Activated CD4-positive, alpha-beta memory T cell treated with anti-CD3 and anti-CD28 coated beads for 36 hours (primary cell): ENCODE measurements around the gene PPP1R13L. TPM values are rescaled to one million over a fixed set of nuclear protein-coding genes. Genes with fewer than 3 reads are reported as not detected.

Experiments
- CTCF ChIA-PET: fragments of 350-600 bp; sonication (Branson Sonifier 250); formaldehyde crosslinking; loops from one replicate; lab custom pipeline; 2021; ENCODE audit warnings: antibody characterized with exemption, inconsistent platforms; lab: Charles Lee
- POLR2A ChIA-PET: fragments of 350-600 bp; sonication (Branson Sonifier 250); formaldehyde crosslinking; loops from one replicate; lab custom pipeline; 2021; ENCODE audit warnings: antibody characterized with exemption; lab: Charles Lee
- DNase-seq: peaks from one replicate; pipeline ENCODE4 v3.0.0-alpha.2; 2020
- H3K27ac Mint-ChIP-seq: one replicate; pipeline ENCODE4 v1.8.0; 2021; ENCODE audit warnings: mixed read lengths
- H3K27me3 Mint-ChIP-seq: one replicate; pipeline ENCODE4 v1.8.0; 2021; ENCODE audit warnings: mixed read lengths
- H3K36me3 Mint-ChIP-seq: one replicate; pipeline ENCODE4 v1.8.0; 2021; ENCODE audit warnings: mixed read lengths
- H3K4me1 Mint-ChIP-seq: one replicate; pipeline ENCODE4 v1.8.0; 2021; ENCODE audit warnings: low read depth, mixed read lengths
- H3K4me3 Mint-ChIP-seq: one replicate; pipeline ENCODE4 v1.8.0; 2021; ENCODE audit warnings: mild to moderate bottlenecking, mixed read lengths
- H3K9me3 Mint-ChIP-seq: one replicate; pipeline ENCODE4 v1.8.0; 2021; ENCODE audit warnings: mixed read lengths
- intact Hi-C: fragments of 100-400 bp; cut with micrococcal nuclease; formaldehyde crosslinking; loops from one replicate; pipeline ENCODE4 v1.15.1; 2023
- total RNA-seq, 2 experiments: library from RNA; stranded (reverse); gene quantifications; one replicate each; pipeline ENCODE4 v1.2.3, GENCODE V29; 2021

The PPP1R13L gene
- total RNA-seq, 2 experiments from 2014 or later: 8.1 to 9.2 TPM

DNA sequence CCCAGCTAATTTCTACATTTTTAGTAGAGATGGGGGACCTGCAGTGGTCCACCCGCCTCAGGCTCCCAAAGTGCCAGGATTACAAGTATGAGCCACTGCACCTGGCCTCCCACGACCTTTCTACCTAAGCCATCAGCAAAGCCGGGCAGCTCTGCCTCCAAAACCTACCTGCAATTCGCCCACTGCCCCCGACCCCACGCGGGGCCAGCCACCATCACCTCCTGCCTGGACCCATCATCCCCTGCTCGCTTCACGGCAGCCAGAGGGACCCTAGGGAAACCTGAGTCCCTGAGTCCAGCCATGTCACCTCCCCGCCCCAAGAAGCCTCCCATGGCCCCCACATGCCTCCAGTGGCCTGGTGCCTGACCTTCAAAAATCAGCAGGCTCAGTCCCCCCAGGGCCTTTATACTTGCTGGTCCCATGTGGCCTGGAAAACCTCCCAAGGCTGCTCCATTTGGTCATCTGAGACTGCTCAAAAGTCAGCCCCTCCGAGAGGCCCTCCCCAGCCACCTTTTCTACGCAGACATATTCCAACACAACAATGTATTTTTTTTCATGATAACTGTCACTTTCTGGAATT, 46.6 kb downstream of the PPP1R13L start:
- Mint-ChIP-seq H3K36me3 (peaks cover 24% of the 10 kb centered on the region), H3K4me1 (no peaks in the 10 kb centered on the region), H3K27ac (no peak overlapping the region), H3K9me3 (no peaks in the 10 kb centered on the region), H3K27me3 (no peaks in the 10 kb centered on the region), H3K4me3 (no peak overlapping the region)
- CTCF ChIA-PET: no interaction called here
- POLR2A ChIA-PET: interaction anchor here (0.6 kb wide), 1 partner anchor 34 kb away, joined by 3 read pairs; no protein-coding TSS in a partner anchor
- no peak for DNase-seq
- intact Hi-C loops: no loop called here

DNA sequence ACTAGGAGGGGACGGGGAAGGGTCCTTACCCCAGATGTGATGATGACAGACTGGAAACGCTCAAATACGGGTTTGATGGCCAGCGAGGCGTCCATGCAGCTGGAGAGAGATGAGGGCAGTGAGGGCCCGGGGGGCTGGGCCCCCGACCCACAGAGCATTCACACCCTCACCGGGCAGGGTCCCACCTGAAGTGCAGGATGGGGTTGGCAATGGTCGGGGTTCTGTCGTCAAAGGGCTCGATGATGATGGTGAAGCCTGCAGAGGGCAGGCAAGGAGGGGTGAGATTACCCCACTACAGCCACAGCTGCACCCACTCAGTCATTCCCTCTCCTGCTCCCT, 47.5 kb downstream of the PPP1R13L start:
- H3K9me3 Mint-ChIP-seq: no peaks in the 10 kb centered on the region
- intact Hi-C loops: no loop called here
- H3K27me3 Mint-ChIP-seq: no peaks in the 10 kb centered on the region
- H3K36me3 Mint-ChIP-seq: peaks cover 24% of the 10 kb centered on the region
- no peak overlapping the region for H3K27ac Mint-ChIP-seq
- ChIA-PET POLR2A (no interaction called here), CTCF (no interaction called here)
- no peak overlapping the region for H3K4me3 Mint-ChIP-seq
- H3K4me1 Mint-ChIP-seq: no peaks in the 10 kb centered on the region
- DNase-seq: no peak

DNA sequence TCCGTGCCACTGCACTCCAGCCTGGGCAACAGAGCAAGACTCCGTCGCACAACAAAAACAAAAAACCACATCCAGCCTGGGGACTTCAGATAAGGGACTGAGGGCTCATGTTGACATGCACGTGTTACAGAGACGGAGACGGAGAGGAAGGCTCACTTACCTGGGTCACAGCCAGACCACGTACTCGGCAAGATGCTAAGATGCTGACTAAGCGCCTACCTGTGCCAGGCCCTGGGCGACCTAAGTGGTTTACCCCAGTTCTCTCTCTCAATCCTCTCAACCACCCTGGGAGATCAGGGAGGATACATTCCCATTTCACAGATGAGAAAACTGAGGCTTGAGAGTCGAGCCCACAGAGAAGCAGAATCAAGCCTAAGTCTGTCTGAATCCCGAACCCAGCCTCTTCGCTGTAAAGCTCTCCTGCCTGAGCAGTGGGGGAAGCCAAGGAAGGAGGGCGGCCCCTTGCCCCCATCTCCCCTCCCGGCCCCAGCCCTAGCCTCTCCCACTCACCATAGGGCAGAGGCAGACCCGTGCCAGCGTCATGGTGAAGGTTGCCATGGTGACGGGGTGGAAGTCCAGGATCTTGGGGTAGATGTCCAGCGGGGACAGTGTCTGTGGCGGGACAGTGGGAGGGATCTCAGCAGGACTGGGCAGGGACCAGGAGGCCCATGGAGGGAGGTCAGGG, 48.0 kb downstream of the PPP1R13L start:
- ChIA-PET POLR2A (no interaction called here), CTCF (no interaction called here)
- Mint-ChIP-seq H3K36me3 (peaks cover 25% of the 10 kb centered on the region), H3K4me3 (no peak overlapping the region), H3K4me1 (no peaks in the 10 kb centered on the region), H3K27me3 (no peaks in the 10 kb centered on the region), H3K9me3 (no peaks in the 10 kb centered on the region), H3K27ac (no peak overlapping the region)
- no peak for DNase-seq
- intact Hi-C loops: no loop called here

DNA sequence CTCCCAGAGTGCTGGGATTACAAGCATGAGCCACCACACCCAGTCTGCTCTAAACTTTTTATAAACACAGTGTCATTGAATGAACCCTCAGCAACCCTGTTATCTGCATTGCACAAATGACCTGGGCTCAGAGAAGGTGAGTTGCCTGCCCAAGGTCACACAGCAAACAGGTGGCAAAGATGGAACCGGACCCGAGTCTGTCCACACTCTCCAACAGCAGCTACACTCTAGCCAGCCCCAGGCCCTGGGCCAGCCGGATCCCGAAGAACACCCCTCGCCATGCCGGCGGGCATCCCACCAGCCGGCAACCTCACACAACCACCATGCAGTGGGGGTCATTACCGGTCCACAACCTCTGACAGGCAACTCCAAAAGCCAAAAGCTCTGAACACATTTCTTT, 49.0 kb downstream of the PPP1R13L start:
- H3K36me3 Mint-ChIP-seq: peaks cover 21% of the 10 kb centered on the region
- CTCF ChIA-PET: no interaction called here

DNA sequence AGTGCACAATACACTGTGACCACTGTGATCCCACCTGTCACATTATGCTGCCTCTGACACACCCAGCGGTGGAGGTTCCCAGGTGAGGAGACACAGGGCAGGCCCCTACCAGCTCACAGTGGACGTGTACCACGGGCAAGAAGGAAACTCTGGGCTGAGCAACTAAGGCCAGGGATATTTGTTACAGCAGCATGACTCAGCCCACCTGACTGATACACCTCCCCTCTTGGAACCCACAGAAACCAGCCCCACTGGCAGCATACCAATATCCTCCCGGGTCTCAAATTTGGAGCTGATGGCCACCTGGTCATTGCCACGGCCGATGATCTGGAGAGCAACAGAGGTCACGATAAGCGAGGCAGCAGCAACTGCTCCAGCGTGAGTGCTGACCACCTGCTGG, 49.5 kb downstream of the PPP1R13L start:
- ChIA-PET CTCF (no interaction called here), POLR2A (no interaction called here)
- H3K4me1 Mint-ChIP-seq: no peaks in the 10 kb centered on the region
- H3K4me3 Mint-ChIP-seq: no peak overlapping the region
- no peak overlapping the region for H3K27ac Mint-ChIP-seq
- H3K36me3 Mint-ChIP-seq: peaks cover 21% of the 10 kb centered on the region
- DNase-seq: no peak
- H3K9me3 Mint-ChIP-seq: no peaks in the 10 kb centered on the region
- intact Hi-C loops: no loop called here
- no peaks in the 10 kb centered on the region for H3K27me3 Mint-ChIP-seq

More for the DNA sequence above, 49.0 kb downstream of the PPP1R13L start:
- DNase-seq: no peak
- H3K4me1 Mint-ChIP-seq: no peaks in the 10 kb centered on the region
- no peaks in the 10 kb centered on the region for H3K9me3 Mint-ChIP-seq
- POLR2A ChIA-PET: no interaction called here
- H3K27me3 Mint-ChIP-seq: no peaks in the 10 kb centered on the region
- intact Hi-C loops: no loop called here
- H3K4me3 Mint-ChIP-seq: no peak overlapping the region
- H3K27ac Mint-ChIP-seq: no peak overlapping the region

DNA sequence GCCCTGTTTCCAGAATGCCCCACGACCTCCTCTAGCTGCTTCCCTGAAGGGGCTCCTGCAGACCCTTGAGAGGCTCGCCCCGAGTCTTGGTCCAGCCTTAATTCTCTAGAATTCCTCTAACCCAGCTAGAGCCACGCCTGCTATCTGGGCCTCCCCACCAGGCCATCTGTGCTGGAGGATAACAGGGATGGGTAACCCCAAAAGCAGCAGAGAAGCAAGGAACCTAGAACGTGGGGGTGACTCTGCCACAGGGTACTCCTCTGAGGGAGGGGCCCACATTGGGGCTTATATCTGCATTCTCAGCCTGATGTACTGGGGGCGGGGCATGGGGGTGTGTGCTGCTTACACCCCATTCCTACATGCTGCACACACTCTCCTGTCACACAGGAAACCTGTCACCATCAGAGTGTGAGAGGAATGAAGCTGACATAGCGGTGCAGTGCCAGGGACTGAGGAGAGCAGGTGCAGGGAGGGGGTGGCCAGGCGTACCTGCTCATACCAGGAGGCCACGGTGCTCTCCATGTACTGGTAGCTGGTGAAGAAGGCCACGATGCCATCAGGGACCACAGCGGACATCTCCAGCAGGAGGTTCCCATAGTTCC, 50.5 kb downstream of the PPP1R13L start:
- CTCF ChIA-PET: no interaction called here
- Mint-ChIP-seq H3K9me3 (no peaks in the 10 kb centered on the region), H3K36me3 (peaks cover 21% of the 10 kb centered on the region), H3K27me3 (no peaks in the 10 kb centered on the region), H3K4me3 (no peak overlapping the region), H3K27ac (no peak overlapping the region), H3K4me1 (no peaks in the 10 kb centered on the region)
- intact Hi-C loops: no loop called here
- POLR2A ChIA-PET: no interaction called here
- no peak for DNase-seq

DNA sequence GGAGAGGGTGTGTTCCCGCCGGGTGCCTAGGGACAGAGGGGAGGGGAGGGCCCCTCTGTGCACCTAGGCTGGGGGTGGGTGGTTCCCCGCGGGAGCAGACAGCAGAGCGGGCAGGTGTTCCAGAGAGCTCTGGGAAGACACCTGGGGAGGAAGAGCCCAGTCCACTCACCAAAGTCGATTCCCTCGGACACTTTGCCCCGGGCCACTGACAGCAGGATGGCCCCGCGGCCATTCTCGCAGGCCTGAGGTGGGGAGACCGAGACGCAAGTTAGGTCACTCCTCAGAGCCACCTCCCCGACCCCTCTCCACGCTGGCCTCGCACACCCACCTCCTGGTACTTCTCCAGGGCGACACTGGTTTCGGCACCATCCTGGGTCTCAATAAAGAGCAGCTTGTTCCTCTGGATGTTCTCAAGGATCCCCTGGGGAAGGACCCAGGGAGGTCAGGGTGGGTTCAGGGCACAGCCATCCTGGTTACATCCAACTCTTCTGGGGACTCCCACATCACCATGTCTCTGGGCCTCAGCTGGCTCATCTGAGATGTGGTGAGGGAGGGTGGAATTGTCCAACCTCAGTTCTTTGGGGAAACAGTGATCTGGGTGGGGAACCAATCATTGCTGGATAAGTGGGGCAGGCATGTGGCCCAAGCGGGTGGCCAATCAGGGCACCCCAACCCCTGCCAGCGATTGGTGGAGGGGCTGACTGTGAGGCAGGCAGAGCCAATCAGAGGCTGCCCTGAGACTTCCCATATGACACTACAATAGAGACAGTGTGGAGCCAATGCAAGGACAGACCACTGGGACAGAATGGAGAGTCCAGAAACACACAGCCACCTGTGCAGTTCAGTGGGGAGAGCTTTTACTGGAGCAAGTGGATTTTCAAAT, 51.7 kb downstream of the PPP1R13L start:
- Mint-ChIP-seq H3K27ac (no peak overlapping the region), H3K4me1 (no peaks in the 10 kb centered on the region), H3K27me3 (no peaks in the 10 kb centered on the region), H3K9me3 (no peaks in the 10 kb centered on the region), H3K4me3 (no peak overlapping the region), H3K36me3 (peaks cover 21% of the 10 kb centered on the region)
- POLR2A ChIA-PET: no interaction called here
- intact Hi-C loops: no loop called here
- no peak for DNase-seq
- CTCF ChIA-PET: no interaction called here

DNA sequence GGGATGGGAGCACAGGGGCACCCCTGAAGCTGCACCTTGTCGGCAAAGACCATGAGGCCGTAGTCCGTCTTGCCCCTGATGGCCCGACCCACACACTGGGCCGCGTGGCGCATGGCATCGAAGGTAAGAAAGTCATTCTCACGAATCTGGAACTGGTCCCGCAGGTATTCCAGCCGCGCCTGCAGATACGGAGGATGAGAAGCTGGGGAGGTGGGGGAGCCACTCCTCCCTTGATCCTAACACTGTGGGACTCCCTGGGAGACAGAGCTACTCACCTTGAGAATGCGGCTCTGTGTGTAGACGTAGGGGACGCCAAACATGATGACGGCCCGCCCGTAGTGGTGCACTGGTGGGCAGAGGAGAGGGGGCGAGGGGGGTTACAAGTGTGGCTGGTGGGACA, 52.4 kb downstream of the PPP1R13L start:
- Mint-ChIP-seq H3K4me3 (no peak overlapping the region), H3K4me1 (no peaks in the 10 kb centered on the region), H3K27me3 (no peaks in the 10 kb centered on the region), H3K9me3 (no peaks in the 10 kb centered on the region), H3K36me3 (peaks cover 21% of the 10 kb centered on the region), H3K27ac (no peak overlapping the region)
- no peak for DNase-seq
- ChIA-PET POLR2A (no interaction called here), CTCF (no interaction called here)
- intact Hi-C loops: no loop called here

DNA sequence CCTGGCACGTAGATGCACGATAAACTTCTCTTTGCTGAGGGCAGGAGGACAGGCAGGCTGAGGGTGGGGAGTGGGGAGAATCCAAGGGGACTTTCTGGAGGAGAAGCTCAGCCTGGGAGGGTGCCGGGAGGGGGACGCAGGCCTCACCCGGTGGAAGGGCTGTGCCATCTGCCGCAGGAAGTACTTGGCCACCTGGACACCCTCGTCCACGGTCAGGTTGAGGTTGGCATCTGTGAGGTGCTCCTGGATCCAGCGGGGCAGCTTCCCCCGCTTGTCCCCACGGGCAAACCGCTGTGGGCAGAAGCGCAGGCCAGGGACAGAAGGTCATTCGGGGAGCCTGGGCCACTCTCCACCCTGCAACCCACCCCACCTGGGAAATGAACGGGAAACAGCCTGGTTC, 52.8 kb downstream of the PPP1R13L start:
- H3K9me3 Mint-ChIP-seq: no peaks in the 10 kb centered on the region
- intact Hi-C loops: no loop called here
- no peak overlapping the region for H3K27ac Mint-ChIP-seq
- no peak for DNase-seq
- no peak overlapping the region for H3K4me3 Mint-ChIP-seq
- ChIA-PET POLR2A (no interaction called here), CTCF (no interaction called here)
- peaks cover 19% of the 10 kb centered on the region for H3K36me3 Mint-ChIP-seq
- no peaks in the 10 kb centered on the region for H3K4me1 Mint-ChIP-seq
- H3K27me3 Mint-ChIP-seq: no peaks in the 10 kb centered on the region

DNA sequence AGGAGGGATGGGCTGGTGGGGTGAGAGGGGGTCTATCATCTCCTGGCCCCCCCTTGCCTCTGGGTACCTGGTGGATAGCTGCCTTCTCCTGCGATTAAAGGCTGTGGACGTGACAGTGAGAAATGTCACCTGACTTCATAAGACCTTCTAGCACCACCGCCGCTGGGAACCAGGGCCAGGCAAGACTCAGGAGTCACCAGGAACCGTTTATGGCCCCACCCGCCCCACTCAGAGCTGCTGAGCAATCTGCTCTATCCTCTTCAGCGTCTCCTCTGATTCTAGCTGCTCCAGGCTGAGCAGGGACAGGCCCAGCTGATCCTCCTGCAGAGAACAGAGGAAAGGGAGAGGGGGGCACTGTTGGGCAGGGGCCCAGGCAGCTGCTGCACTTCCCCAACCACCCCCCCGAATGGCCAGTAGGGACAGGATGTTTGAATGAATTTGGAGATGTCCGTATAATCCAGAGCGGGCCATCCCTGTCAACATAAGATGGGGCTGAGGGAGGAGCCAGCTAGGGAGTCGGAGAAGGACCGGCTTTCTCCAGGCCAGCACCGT, 53.4 kb downstream of the PPP1R13L start:
- Mint-ChIP-seq H3K36me3 (peaks cover 15% of the 10 kb centered on the region), H3K27ac (no peak overlapping the region), H3K4me3 (no peak overlapping the region), H3K9me3 (no peaks in the 10 kb centered on the region), H3K27me3 (no peaks in the 10 kb centered on the region), H3K4me1 (no peaks in the 10 kb centered on the region)
- intact Hi-C loops: no loop called here
- no peak for DNase-seq
- POLR2A ChIA-PET: interaction anchor here (0.5 kb wide), 1 partner anchor 9 kb away, joined by 3 read pairs; no protein-coding TSS in a partner anchor
- CTCF ChIA-PET: no interaction called here

DNA sequence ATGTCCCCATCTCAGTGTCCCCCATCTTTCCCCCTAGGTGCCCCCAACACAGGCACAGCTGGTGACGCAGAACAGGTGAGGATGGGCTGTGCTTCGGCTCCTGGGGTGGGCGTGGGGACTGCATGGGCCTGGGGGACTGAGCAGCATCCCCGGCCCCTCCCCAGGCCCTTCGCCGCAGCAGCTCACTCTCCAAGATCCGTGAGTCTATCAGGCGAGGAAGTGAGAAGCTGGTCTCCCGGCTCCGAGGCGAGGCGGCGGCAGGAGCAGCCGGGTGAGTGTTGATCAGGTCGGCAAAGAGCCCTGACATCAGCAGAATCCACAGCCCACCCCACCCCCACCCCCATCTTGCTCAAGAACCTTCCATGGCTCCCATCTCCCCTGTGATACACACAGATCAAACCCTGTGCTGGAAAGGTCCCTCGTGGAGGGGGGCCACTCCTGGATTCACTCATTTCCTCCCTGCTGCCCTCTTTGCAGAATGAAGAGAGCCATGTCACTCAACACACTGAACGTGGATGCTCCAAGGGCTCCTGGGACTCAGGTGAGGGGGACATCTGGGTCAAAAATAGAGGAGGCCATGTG, 54.3 kb downstream of the PPP1R13L start:
- POLR2A ChIA-PET: no interaction called here
- no peak for DNase-seq
- Mint-ChIP-seq H3K27ac (no peak overlapping the region), H3K36me3 (peaks cover 11% of the 10 kb centered on the region), H3K9me3 (no peaks in the 10 kb centered on the region), H3K4me3 (no peak overlapping the region), H3K4me1 (no peaks in the 10 kb centered on the region), H3K27me3 (peaks cover 7% of the 10 kb centered on the region)
- intact Hi-C loops: no loop called here
- CTCF ChIA-PET: no interaction called here
